Gastrocnemius medialis (tissue), 4 donors: ENCODE data around the gene NRXN2. TPM values are rescaled to one million over a fixed set of nuclear protein-coding genes. Genes with fewer than 3 reads are reported as not detected.

Source experiments
- ATAC-seq, 2 donors: fragments of 150-250 bp; one replicate each; pipeline ENCODE4 v1.9.1; 2016
- DNase-seq, 2 donors: peaks; one replicate each; pipeline ENCODE4 v3.0.0-alpha.2; 2019
- H3K27ac ChIP-seq, 4 donors: fragments of 200-600 bp; sonication (generic); 1 replicate in 1 of 4; 2 replicates in 3 of 4; pipeline ENCODE4 v1.5.1; 2016 to 2018; ENCODE audit warnings: mild to moderate bottlenecking in 2 of 4, moderate library complexity in 1 of 4
- H3K27me3 ChIP-seq, 3 donors: fragments of 200-600 bp; sonication (generic) in 2 of 3; 1 replicate in 1 of 3; 2 replicates in 2 of 3; pipeline versions ENCODE4 v1.5.1 to v1.6.0; 2016 to 2019; ENCODE audit warnings: mild to moderate bottlenecking in 1 of 3, moderate library complexity in 1 of 3
- H3K36me3 ChIP-seq, 2 donors: fragments of 200-600 bp; sonication (generic) in 1 of 2; one replicate each; pipeline ENCODE4 v1.5.1; 2017 to 2018
- H3K4me1 ChIP-seq, 2 donors: fragments of 200-600 bp; sonication (generic) in 1 of 2; one replicate each; pipeline ENCODE4 v1.5.1; 2016 to 2017; ENCODE audit warnings: mild to moderate bottlenecking in 2 of 2
- H3K4me3 ChIP-seq, 4 donors: fragments of 200-600 bp; sonication (generic) in 3 of 4; 1 replicate in 1 of 4; 2 replicates in 3 of 4; pipeline ENCODE4 v1.5.1; 2016 to 2019; ENCODE audit warnings: mild to moderate bottlenecking in 2 of 4
- H3K9me3 ChIP-seq, 3 donors: fragments of 200-600 bp; sonication (generic) in 2 of 3; 1 replicate in 1 of 3; 2 replicates in 2 of 3; pipeline ENCODE4 v1.5.1; 2016 to 2019
- POLR2A ChIP-seq, 2 donors: fragments of 450-650 bp; IDR thresholded peaks; one replicate each; pipeline ENCODE4 v1.6.1; 2017; ENCODE audit warnings: antibody characterized with exemption in 2 of 2, mild to moderate bottlenecking in 2 of 2, moderate library complexity in 2 of 2
- in situ Hi-C, 4 donors: fragments of 200-750 bp; cut with MboI; loops; one replicate each; pipeline versions ENCODE4 v1.15.0 to v1.8.0; 2017; ENCODE audit warnings: low sequenced_read_pairs in 4 of 4
- intact Hi-C: fragments of 100-400 bp; cut with DNase I; formaldehyde crosslinking; loops from one replicate; pipeline ENCODE4 v1.15.1; 2023; ENCODE audit warnings: low total_unique reads
- total RNA-seq, 4 donors: library from RNA; depleted of rRNA; stranded (reverse); fragments of >200 nt; gene quantifications; one replicate each; pipeline versions ENCODE4 v1.1.0 to v1.2.3, GENCODE V29; 2016
- TF ChIP-seq, protein P1 (sequence below), 5 experiments: fragments of 450-650 bp in 3 of 5; fragments of 200-600 bp in 2 of 5; sonication (generic) in 2 of 5; IDR thresholded peaks in 4 of 5; conservative IDR thresholded peaks in 1 of 5; 1 replicate in 4 of 5; 2 replicates in 1 of 5; pipeline ENCODE4 v1.5.1; 2016 to 2019; ENCODE audit warnings: antibody characterized with exemption in 5 of 5, mild to moderate bottlenecking in 3 of 5, moderate library complexity in 3 of 5

Gene NRXN2
- total RNA-seq, 4 donors from 2014 or later, result 0.15 to 6.2 (median 1.8) TPM

DNA sequence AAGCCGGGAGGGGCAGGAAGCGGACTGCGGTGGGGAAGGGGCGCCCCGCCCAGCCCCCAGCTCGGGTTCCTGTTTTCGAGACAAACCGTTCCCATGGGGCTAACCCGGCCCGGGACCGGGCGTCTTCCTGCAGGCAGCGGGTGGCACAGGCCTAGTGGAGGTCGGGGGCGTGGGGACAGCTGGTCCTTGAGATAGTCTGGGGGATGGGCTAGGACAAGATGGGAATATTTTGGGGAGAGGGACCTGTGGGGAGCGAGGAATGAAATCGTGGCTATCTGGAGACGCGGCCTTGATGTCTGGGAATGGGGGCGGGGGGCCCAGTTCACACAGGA is 22.2 kb upstream of the NRXN2 start:
- in situ Hi-C loops, result no loop called here
- peak overlapping the region; percentile 80 to 99 (median 88) for H3K27ac ChIP-seq
- peak; percentile 3 to 14 for ATAC-seq
- intact Hi-C loops, result no loop called here
- TF ChIP-seq POLR2A (IDR thresholded peaks at IDR 0.05), result no peak
- TF ChIP-seq, protein P1, sequence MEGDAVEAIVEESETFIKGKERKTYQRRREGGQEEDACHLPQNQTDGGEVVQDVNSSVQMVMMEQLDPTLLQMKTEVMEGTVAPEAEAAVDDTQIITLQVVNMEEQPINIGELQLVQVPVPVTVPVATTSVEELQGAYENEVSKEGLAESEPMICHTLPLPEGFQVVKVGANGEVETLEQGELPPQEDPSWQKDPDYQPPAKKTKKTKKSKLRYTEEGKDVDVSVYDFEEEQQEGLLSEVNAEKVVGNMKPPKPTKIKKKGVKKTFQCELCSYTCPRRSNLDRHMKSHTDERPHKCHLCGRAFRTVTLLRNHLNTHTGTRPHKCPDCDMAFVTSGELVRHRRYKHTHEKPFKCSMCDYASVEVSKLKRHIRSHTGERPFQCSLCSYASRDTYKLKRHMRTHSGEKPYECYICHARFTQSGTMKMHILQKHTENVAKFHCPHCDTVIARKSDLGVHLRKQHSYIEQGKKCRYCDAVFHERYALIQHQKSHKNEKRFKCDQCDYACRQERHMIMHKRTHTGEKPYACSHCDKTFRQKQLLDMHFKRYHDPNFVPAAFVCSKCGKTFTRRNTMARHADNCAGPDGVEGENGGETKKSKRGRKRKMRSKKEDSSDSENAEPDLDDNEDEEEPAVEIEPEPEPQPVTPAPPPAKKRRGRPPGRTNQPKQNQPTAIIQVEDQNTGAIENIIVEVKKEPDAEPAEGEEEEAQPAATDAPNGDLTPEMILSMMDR (IDR thresholded peaks at IDR 0.05 in 4 of 5, conservative IDR thresholded peaks at IDR 0.05 in 1 of 5), result no peak
- H3K27me3 ChIP-seq, result no peaks in the 10 kb centered on the region
- peaks cover 19 to 32% of the 10 kb centered on the region in 2 donors for H3K4me1 ChIP-seq
- H3K36me3 ChIP-seq, result peaks cover 0 to 4% of the 10 kb centered on the region in 2 donors
- H3K9me3 ChIP-seq, result no peaks in the 10 kb centered on the region
- DNase-seq, result peak; percentile 54 to 71
- H3K4me3 ChIP-seq, result peak overlapping the region; percentile 42 to 72 (median 68)

DNA sequence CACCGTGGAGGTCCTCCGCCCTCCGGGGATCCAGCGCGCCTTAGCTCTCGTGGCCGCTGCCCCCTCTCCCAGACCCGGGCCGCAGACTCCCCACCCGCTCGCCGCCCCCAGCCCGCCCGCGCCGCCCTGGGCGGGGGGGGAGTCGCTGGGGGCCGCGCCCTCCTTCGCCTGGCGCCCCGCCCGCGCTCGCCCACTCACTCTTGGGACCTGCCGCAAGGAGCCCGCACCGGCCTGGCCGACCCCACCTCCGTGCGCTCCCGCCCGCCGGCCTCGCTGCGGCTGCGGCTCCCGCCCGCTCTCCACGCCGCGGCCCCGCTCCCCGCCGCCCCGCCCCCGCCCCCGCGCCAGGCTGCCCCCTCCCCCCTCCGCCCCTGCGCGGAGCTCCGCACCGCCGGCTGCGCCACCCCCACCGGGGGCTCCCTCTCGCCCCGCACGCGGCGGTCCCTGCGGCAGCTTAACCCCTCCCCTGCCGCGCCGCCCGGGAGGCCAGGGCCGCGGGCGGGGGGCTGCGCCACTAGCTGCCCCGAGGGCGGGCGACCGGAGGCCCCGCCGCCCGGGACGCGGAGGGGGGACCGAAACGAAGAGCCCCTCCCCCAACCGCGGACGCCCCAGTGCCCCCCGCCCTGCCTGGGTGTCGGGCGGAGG is 21.7 kb upstream of the NRXN2 start:
- H3K4me1 ChIP-seq, result peaks cover 16 to 32% of the 10 kb centered on the region in 2 donors
- H3K9me3 ChIP-seq, result no peaks in the 10 kb centered on the region
- peak overlapping the region; percentile 68 to 88 (median 76) for H3K4me3 ChIP-seq
- intact Hi-C loops, result loop anchor here (5.0 kb wide), 1 partner anchor 33 kb away; the partner anchor contains the start of gene SF1
- DNase-seq, result no peak
- in situ Hi-C loops, result no loop called here
- no peaks in the 10 kb centered on the region for H3K36me3 ChIP-seq
- TF ChIP-seq, protein P1 (IDR thresholded peaks at IDR 0.05 in 4 of 5, conservative IDR thresholded peaks at IDR 0.05 in 1 of 5), result no peak
- H3K27ac ChIP-seq, result peak overlapping the region; percentile 86 to 99 (median 93)
- no peaks in the 10 kb centered on the region for H3K27me3 ChIP-seq
- no peak for ATAC-seq

GRCh38 chr11:64743591-64744543 is 20.9 kb upstream of the NRXN2 start, which contains the start of gene RASGRP2:
Gene RASGRP2 (minus strand): TSS chr11:64744142. CDS start chr11:64742866, 1,276 bp downstream.
- H3K4me1 ChIP-seq, result peaks cover 16 to 32% of the 10 kb centered on the region in 2 donors
- ATAC-seq (peak; percentile 57 to 65), DNase-seq (peak; percentile 73 to 91)
- intact Hi-C loops, result loop anchor here (1.0 to 5.0 kb wide), 2 partner anchors 19 to 33 kb away; partner anchors contain the start of gene SF1
- H3K27ac ChIP-seq, result peak within 1 kb of the TSS; percentile 86 to 99 (median 93)
- H3K36me3 ChIP-seq, result no peaks in the 10 kb centered on the region
- in situ Hi-C loops, result no loop called here
- peak; percentile 29 for TF ChIP-seq POLR2A (IDR thresholded peaks at IDR 0.05)
- TF ChIP-seq, protein P1 (IDR thresholded peaks at IDR 0.05 in 4 of 5, conservative IDR thresholded peaks at IDR 0.05 in 1 of 5), result peak; percentile 83 to 94 (median 89)
- no peaks in the 10 kb centered on the region for H3K27me3 ChIP-seq
- peak within 1 kb of the TSS; percentile 68 to 88 (median 76) for H3K4me3 ChIP-seq
- H3K9me3 ChIP-seq, result no peaks in the 10 kb centered on the region

DNA sequence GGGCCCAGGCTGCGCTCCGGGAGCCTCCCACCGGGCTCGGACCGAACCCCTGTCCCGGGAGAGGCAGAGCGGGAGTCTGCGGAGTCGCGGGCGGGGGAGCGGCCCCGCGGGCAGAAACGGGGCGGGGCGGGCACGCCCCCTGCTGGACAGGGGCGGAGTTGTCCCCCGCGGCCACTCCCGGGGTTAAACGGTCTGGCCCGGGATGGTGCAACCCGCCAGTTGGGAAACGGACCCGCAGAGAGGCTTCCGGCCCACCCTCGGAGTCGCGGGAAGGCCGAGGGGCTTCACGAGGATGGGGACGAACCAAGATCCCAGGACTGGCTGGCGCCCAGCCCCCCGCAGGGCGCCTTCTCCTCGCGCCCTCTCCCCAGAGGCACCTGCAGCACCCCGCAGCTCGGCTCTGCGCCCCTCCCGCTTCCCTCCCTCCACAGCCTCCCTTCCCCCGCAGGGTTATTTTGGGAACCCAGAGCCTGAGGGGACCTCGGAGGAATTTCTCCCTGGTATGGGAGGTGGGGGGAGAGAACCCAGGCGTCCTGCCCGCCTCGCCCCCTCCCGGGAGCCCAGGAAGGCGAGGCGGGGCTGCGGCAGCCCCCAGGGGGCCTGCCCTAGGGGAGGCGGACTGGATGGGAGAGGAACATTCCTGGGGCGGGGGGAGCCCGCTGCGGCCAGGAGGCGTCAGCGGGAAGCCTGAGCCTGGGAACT is 20.0 kb upstream of the NRXN2 start:
- Histone ChIP-seq H3K4me3 (peak overlapping the region; percentile 59 to 88 (median 76)), H3K9me3 (no peaks in the 10 kb centered on the region), H3K4me1 (peaks cover 16 to 32% of the 10 kb centered on the region in 2 donors), H3K36me3 (no peaks in the 10 kb centered on the region), H3K27ac (peak overlapping the region; percentile 86 to 99 (median 93)), H3K27me3 (no peaks in the 10 kb centered on the region)
- ATAC-seq, result peak; percentile 55 to 61
- TF ChIP-seq POLR2A (IDR thresholded peaks at IDR 0.05), result peak; percentile 37 to 68
- TF ChIP-seq, protein P1 (IDR thresholded peaks at IDR 0.05 in 4 of 5, conservative IDR thresholded peaks at IDR 0.05 in 1 of 5), result peak; percentile 76 to 96 (median 95)
- intact Hi-C loops, result loop anchor here (1.0 to 5.0 kb wide), 4 partner anchors 20 to 55 kb away; partner anchors contain the start of genes NRXN2 and SF1
- DNase-seq, result peak; percentile 48 to 84
- in situ Hi-C loops, result no loop called here
